ENCODE data around the gene PLEKHF1. TPM values are rescaled to one million over a fixed set of nuclear protein-coding genes. Genes with fewer than 3 reads are reported as not detected.
"Not testable (repeated sequence)": the region's sequence is repeated elsewhere in the genome, so short reads cannot be mapped to it uniquely, and the experiment has no call there.

The PLEKHF1 gene
- total RNA-seq, 2 experiments from 2014 or later: 21.7 to 22.2 TPM

DNA sequence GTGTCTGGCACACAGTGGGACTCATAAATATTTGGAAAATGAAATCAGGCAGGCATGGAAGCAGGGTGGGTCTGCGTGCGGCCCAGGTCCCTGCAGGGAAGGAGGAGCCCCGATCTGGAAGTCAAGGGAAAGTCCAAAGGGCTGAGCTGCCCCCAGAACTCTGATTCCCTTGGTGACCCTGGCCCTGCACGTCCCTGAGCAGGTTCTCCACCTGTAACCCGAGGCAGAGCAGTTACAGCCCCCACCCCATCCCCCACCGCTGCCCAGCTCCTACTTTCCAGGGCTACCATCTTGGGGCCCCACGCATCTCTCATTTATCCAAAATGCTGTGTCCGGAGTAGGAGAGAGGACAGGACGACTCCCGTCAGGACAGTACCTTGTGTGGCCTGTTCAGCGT is 2.1 kb downstream of the PLEKHF1 start:
- peak overlapping the region; percentile 85 for H3K27ac Mint-ChIP-seq
- peaks cover 76% of the 10 kb centered on the region for H3K4me1 Mint-ChIP-seq
- H3K27me3 Mint-ChIP-seq: no peaks in the 10 kb centered on the region
- no peak for DNase-seq
- peaks cover 5% of the 10 kb centered on the region for H3K9me3 Mint-ChIP-seq
- peaks cover 40% of the 10 kb centered on the region for H3K36me3 Mint-ChIP-seq
- H3K4me3 Mint-ChIP-seq: peak overlapping the region; percentile 89

DNA sequence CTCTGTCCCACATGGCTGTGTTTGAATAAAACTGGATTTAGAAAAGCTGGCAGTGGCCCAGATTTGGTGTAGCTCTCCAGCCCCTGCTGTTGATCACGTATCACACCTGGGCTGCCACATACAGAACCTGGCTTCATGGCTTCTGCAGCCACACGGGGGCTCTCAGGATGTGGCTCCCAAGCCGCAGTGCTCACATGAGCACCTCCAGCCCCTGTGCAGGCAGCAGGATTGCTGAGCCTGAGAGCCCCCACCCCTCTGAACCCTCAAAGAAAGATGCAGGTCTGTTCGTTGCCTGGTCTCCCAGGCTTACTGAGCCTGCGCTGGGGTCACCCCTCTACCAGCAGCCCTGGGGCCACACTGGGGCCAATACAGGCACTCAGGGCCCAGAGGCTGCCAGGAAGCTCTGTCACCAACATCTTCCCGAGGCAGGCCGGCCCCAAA is 2.7 kb downstream of the PLEKHF1 start:
- Mint-ChIP-seq H3K27ac (peak overlapping the region; percentile 85), H3K36me3 (peaks cover 43% of the 10 kb centered on the region), H3K27me3 (no peaks in the 10 kb centered on the region), H3K4me3 (peak overlapping the region; percentile 89), H3K9me3 (peaks cover 5% of the 10 kb centered on the region), H3K4me1 (peaks cover 76% of the 10 kb centered on the region)
- DNase-seq: peak; percentile 64

DNA sequence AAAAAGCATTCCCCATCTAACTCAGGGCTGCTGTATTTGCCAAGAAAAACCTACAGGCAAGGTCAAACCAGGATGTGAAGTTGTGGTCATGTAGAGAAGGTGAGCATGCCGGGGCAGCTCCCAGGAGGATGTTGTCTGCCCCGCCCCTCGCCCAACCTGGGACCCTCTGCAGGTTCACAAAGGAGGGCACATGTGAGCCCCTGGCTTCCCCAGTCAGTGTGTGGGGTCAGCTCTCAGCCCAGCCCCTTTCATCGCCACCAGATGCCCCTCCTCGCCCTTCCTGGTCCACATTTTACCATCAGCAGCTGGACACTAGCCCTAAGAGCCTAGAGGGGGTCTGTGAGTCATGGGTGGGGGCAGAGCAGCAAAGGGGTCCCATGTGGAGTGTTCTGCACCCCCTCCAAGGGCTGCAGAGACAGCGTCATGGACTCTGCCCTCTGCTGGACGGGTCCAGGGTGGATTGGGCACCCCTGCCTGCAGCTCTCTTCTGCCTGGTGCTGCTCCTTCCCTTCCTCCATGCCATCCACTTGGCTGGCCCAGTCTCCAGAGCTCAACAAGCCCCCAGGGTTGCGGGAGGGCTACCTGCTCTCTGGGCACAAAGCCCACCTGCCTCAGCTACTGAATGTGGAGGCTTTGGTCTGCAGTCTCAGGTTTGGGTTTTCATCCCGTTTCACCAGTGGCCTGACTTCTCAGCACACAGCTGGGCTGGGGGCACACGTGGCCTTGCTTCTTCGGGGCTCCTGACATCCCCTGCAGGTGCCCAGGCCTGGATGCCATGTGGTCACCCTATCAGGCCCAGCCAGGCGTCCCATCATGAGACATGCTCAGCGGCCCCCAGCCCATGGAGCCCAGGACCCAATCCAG is 3.7 kb downstream of the PLEKHF1 start:
- H3K36me3 Mint-ChIP-seq: peaks cover 51% of the 10 kb centered on the region
- H3K4me3 Mint-ChIP-seq: peak overlapping the region; percentile 89
- H3K4me1 Mint-ChIP-seq: peaks cover 79% of the 10 kb centered on the region
- peaks cover 5% of the 10 kb centered on the region for H3K9me3 Mint-ChIP-seq
- H3K27me3 Mint-ChIP-seq: no peaks in the 10 kb centered on the region
- DNase-seq: no peak
- peak overlapping the region; percentile 89 for H3K27ac Mint-ChIP-seq

DNA sequence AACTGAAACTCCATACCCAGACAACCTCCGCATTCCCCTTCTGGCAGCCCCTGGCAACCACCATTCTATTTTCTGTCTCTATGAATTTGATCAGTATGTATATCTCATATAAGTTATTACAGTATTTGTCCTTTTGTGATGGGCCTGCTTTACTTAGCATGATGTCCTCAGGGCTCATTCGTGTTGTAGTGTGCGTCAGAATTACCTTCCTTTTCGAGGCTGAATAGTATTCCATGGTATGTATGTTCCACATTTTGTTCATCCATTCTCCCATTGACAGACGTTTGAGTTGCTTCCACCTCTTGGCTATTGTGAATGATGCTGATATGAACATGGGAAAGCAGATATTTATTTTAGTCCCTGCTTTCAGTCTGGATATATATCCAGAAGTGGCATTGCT is 5.0 kb downstream of the PLEKHF1 start:
- peaks cover 51% of the 10 kb centered on the region for H3K36me3 Mint-ChIP-seq

DNA sequence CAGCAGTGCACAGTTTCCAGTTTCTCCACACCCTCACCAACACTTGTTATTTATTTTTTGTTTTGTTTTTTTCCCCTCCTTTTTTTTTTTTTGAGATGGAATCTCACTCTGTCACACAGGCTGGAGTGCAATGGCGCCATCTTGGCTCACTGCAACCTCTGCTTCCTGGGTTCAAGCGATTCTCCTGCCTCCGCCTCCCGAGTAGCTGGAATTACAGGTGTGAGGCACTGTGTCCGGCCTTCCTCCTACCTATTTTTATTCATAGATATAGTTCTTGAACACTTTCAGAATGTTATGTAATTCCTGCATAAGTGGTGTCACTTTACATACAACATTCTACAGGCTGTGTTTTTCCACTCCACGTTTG is 5.7 kb downstream of the PLEKHF1 start:
- H3K27me3 Mint-ChIP-seq, DNase-seq, H3K9me3 Mint-ChIP-seq: not testable (repeated sequence)
- Mint-ChIP-seq H3K36me3 (peaks cover 53% of the 10 kb centered on the region), H3K4me3 (peak overlapping the region; percentile 53), H3K4me1 (peaks cover 81% of the 10 kb centered on the region), H3K27ac (peak overlapping the region; percentile 89)

More for the DNA sequence above, 5.0 kb downstream of the PLEKHF1 start:
- peak overlapping the region; percentile 89 for H3K27ac Mint-ChIP-seq
- no peak overlapping the region for H3K4me3 Mint-ChIP-seq
- DNase-seq: no peak
- H3K9me3 Mint-ChIP-seq: peaks cover 5% of the 10 kb centered on the region
- H3K27me3 Mint-ChIP-seq: no peaks in the 10 kb centered on the region
- peaks cover 73% of the 10 kb centered on the region for H3K4me1 Mint-ChIP-seq

DNA sequence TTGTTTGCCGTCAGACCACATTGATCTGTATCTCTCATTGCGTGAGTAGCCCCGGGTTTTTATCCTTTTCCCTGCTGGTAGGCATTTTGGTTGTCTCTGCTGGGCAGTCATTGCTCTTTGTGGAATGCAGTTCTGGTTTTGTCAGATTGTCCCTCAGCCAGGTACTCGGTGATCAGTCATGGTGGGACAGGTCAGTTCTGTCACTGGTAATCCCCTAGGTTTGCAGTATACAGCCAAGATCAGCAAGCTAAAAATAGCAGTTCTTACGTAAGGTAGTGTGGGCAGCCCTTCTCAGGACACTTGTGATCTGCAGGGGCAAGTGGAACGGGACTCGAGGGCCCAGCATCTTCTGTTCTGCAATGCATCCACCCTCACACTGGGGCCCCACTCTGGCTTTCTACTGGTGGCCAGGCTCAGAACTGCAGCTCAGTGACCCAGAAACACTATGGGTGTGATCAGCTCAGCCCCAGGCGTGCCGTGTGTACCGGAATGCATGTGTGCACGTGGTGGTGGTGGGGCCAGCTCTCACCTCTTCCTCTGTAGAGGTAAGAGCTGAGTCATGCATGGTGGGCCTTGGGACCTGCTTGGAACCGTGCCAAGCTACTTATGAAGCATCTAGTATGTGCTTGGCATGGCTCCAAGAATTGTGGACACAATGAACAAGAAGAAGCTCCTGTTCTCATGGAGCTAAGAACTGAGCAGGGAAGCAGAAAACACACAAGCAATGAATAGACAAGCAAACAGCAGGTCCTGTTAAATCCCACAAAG is 6.3 kb downstream of the PLEKHF1 start:
- H3K27ac Mint-ChIP-seq: peak overlapping the region; percentile 89
- peaks cover 5% of the 10 kb centered on the region for H3K9me3 Mint-ChIP-seq
- H3K4me3 Mint-ChIP-seq: peak overlapping the region; percentile 53
- peaks cover 86% of the 10 kb centered on the region for H3K4me1 Mint-ChIP-seq
- peaks cover 55% of the 10 kb centered on the region for H3K36me3 Mint-ChIP-seq
- no peaks in the 10 kb centered on the region for H3K27me3 Mint-ChIP-seq
- DNase-seq: peak; percentile 84

DNA sequence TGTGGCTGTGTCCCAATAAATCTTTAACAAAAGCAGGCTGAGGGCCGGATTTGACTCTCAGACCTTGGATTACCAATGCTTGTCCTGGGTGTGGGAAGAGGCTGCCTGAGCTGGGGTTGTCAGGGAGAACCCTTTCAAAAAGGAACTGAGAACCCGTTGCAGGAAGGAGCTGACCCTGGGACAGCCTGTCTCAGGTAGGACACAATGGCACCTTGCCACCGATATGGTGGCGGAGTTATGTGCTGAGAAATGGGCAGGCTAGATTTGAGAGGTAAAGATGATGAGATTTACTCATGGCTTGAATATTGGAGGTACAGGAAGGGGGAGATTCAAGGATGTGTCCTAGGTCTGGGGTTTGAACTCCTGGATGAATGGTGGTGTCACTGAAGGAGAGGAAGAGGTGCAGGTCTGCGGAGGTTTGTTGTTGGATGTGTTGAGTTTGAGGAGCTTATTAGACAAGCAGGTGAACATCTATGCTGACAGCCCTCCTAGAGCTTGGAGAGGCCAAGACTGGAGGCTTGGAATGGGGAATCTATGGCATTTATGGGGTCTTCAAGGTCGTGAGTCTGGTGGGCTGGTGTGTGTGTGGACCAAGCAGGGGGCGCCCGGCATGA is 7.2 kb downstream of the PLEKHF1 start:
- H3K4me1 Mint-ChIP-seq: peaks cover 85% of the 10 kb centered on the region
- H3K9me3 Mint-ChIP-seq: peaks cover 5% of the 10 kb centered on the region
- peaks cover 51% of the 10 kb centered on the region for H3K36me3 Mint-ChIP-seq
- H3K27ac Mint-ChIP-seq: peak overlapping the region; percentile 89
- DNase-seq: no peak
- H3K27me3 Mint-ChIP-seq: no peaks in the 10 kb centered on the region
- peak overlapping the region; percentile 53 for H3K4me3 Mint-ChIP-seq

DNA sequence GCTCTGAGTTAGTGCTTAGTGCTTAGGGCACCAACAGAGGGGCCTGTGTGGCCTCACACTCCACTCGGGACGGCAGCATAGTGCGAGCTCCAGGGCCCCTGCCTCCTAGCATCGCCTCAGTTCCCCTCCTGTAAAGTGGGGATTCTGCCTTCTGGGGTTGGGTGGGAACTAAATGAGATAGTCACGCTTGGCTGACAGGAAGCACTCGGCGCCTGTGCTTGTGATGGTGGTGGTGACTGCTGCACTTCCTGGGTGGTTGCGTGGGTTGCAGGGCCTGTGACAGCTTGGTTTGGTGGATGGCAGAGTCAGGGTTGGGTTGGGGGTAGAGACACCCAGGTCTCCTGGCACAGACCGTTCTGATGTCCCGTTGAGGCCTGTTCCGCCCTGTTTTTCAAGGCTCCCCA is 7.7 kb downstream of the PLEKHF1 start:
- Mint-ChIP-seq H3K27ac (peak overlapping the region; percentile 89), H3K27me3 (no peaks in the 10 kb centered on the region), H3K9me3 (peaks cover 5% of the 10 kb centered on the region), H3K4me3 (peak overlapping the region; percentile 53), H3K36me3 (peaks cover 47% of the 10 kb centered on the region), H3K4me1 (peaks cover 80% of the 10 kb centered on the region)
- DNase-seq: peak; percentile 86

DNA sequence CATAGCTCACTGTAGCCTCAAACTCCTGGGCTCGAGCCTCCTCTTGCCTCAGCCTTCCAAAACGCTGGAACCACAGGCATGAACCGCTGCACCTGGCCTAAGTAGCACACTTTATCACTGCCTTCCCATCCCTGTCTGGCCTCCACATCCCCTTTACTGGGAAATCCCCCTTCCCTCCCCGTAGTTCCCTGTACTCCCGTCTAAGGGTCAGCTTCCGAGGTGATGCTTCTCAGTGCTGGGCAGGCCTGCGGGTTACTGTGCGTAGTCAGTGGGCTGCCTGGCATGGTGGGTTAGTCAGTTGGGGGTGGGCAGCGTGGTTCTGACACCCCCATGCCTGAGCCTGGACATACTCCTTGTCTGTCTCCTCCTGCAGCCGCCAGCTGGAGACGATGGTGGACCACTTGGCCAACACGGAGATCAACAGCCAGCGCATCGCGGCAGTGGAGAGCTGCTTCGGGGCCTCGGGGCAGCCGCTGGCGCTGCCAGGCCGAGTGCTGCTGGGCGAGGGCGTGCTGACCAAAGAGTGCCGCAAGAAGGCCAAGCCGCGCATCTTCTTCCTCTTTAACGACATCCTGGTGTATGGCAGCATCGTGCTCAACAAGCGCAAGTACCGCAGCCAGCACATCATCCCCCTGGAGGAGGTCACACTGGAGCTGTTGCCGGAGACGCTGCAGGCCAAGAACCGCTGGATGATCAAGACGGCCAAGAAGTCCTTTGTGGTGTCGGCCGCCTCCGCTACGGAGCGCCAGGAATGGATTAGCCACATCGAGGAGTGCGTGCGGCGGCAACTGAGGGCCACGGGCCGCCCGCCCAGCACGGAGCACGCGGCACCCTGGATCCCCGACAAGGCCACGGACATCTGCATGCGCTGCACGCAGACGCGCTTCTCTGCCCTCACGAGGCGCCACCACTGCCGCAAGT is 8.4 kb downstream of the PLEKHF1 start:
- H3K27me3 Mint-ChIP-seq: no peaks in the 10 kb centered on the region
- H3K36me3 Mint-ChIP-seq: peaks cover 45% of the 10 kb centered on the region
- no peak for DNase-seq
- peak overlapping the region; percentile 53 for H3K4me3 Mint-ChIP-seq
- peaks cover 76% of the 10 kb centered on the region for H3K4me1 Mint-ChIP-seq
- H3K9me3 Mint-ChIP-seq: peaks cover 5% of the 10 kb centered on the region
- peak overlapping the region; percentile 89 for H3K27ac Mint-ChIP-seq

DNA sequence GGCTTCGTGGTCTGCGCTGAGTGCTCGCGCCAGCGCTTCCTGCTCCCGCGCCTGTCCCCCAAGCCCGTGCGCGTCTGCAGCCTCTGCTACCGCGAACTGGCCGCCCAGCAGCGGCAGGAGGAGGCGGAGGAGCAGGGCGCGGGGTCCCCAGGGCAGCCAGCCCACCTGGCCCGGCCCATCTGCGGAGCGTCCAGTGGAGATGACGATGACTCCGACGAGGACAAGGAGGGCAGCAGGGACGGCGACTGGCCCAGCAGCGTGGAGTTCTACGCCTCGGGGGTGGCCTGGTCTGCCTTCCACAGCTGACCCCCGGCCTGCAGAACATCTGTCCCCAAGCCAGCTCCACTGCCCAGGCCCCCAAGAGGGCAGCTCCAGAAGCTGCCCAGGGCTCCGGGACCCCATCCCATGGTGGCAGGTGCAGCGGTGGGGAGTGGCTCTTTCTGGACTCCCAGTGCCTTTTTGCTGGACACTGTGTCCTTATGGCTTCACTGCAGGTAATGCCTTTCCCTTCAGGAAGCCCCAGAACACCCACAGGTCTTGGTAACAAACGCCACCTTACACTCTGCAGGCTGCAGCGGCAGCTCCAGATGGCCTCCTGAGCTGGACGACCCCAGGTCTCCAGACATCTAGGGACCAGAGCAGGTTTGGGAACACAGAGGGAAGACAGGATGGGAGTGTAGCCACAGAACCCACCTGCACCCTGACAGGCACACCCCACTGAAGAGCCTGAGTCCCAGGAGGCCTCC is 9.3 kb downstream of the PLEKHF1 start:
- H3K27ac Mint-ChIP-seq: no peak overlapping the region
- peaks cover 5% of the 10 kb centered on the region for H3K9me3 Mint-ChIP-seq
- H3K36me3 Mint-ChIP-seq: peaks cover 44% of the 10 kb centered on the region
- peaks cover 69% of the 10 kb centered on the region for H3K4me1 Mint-ChIP-seq
- H3K4me3 Mint-ChIP-seq: no peak overlapping the region
- H3K27me3 Mint-ChIP-seq: no peaks in the 10 kb centered on the region
- DNase-seq: no peak

DNA sequence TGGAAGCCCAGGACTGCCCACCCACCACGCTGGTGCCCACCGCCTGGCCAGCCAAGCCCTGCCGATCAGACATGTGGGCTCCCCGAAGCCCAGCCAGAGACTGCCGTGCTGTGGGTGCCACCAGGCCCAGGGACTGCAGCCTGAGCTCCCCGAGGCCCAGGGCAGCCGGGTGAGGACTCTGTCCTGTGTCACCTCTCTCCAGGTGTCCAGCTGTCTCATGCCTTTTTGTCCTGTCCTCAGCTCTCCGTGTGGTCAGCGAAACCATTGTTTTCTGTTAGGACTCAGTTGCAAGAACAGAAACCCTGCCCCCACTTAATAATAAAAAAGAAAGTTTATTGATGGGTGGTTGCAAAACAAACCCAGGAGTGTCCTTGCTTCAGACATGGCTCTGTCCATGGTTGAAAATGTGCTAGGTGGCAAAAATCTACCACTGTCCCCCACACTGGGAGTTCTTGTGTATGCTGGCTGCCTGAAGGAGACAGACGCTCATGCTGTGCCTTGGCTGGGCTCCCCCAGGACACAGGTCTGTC is 9.9 kb downstream of the PLEKHF1 start:
- H3K9me3 Mint-ChIP-seq: peaks cover 5% of the 10 kb centered on the region

DNA sequence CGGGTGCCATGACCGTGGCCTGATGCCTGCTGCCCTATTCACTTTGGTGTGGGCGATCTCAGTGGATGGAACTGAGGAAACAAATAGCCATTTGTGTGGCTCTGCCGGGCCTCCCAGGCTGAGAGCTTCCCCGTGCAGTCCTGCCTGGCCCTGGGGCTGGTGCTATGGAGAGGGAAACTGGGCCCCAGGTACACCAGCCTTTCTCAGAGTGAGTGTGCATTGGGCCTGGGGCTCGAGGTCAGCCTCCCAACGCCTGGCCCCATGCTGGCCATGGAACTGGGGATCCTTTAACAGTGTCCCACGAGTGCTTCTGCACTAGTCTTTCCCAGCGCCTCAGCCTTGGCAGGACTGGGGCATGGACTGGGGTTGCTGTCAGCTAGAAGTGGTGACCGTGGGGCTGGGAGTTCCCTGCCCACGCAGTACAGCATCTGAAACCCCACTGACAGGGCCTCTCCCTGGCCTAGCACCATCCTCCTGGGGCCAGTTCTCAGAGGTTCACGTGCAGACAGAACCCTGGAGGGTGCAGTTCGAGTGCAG is 10.5 kb downstream of the PLEKHF1 start:
- Mint-ChIP-seq H3K27me3 (no peaks in the 10 kb centered on the region), H3K36me3 (peaks cover 32% of the 10 kb centered on the region)

More for the DNA sequence above, 9.9 kb downstream of the PLEKHF1 start:
- Mint-ChIP-seq H3K4me1 (peaks cover 70% of the 10 kb centered on the region), H3K36me3 (peaks cover 38% of the 10 kb centered on the region), H3K27ac (no peak overlapping the region), H3K4me3 (no peak overlapping the region), H3K27me3 (no peaks in the 10 kb centered on the region)
- no peak for DNase-seq

DNA sequence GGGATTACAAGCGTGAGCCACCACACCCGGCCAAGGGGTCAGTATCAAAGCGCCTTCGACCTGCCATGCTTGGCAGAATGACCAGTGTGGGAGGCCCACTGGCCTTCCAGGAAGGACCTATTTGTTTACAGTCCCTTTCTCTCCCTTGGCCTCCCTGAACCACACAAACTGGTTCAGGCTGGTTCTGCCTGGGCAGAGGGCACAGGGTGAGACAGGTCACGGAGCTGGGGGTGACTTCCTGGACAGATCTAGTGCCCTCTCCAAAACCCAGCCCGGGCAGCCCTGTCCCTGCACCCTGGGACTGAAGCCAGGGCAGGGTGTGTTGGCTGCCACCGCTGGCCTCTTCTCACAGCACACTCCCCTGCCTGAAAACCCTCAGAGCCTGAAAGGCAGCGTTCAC is 11.3 kb downstream of the PLEKHF1 start:
- H3K27me3 Mint-ChIP-seq: no peaks in the 10 kb centered on the region
- H3K9me3 Mint-ChIP-seq: peaks cover 2% of the 10 kb centered on the region
- H3K36me3 Mint-ChIP-seq: peaks cover 24% of the 10 kb centered on the region
- DNase-seq: no peak
- H3K4me1 Mint-ChIP-seq: peaks cover 69% of the 10 kb centered on the region
- no peak overlapping the region for H3K4me3 Mint-ChIP-seq
- H3K27ac Mint-ChIP-seq: peak overlapping the region; percentile 56

More for the DNA sequence above, 10.5 kb downstream of the PLEKHF1 start:
- H3K4me1 Mint-ChIP-seq: peaks cover 70% of the 10 kb centered on the region
- H3K9me3 Mint-ChIP-seq: peaks cover 5% of the 10 kb centered on the region
- no peak overlapping the region for H3K27ac Mint-ChIP-seq
- no peak for DNase-seq
- H3K4me3 Mint-ChIP-seq: no peak overlapping the region
